ENCODE data around the gene APOBEC4. TPM values are rescaled to one million over a fixed set of nuclear protein-coding genes. Genes with fewer than 3 reads are reported as not detected.

APOBEC4 gene
- total and polyA plus RNA-seq, 2 of the 8 experiments (the other 6 are each of a cell fraction or from before 2014, with no cell fraction given), result not detected

DNA sequence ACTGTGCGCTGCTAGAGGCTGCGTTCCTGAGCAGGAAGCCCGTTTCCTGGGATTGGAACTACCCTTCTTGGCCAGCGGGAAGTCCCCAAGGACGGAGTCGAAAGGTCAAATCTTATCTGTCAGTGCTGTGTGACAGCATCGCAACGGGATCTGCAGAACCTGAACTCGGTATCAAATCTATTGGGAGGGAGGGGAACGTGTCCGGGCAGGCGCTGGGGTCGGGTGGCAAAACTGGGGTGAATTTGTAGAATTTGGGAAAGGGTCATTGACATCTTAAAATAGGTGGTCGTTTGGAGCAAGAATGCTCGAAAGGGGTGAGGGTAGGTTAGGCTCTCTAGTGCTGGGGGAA is 16.8 kb downstream of the APOBEC4 start:
- no peak for FAIRE-seq
- peak overlapping the region; percentile 92 to 98 for H3K4me2 ChIP-seq (ENCODE audit: insufficient read depth in 1 of 2, low read depth in 2 of 2, low read length in 2 of 2)
- CTCF ChIA-PET (ENCODE audit: partially characterized antibody), result interaction anchor here (1.0 kb wide), 1 partner anchor 20 kb away, joined by 3 read pairs; no protein-coding TSS in a partner anchor
- H4K91ac ChIP-seq (replicated peaks; ENCODE audit: insufficient read length, low read length), result no peak overlapping the region
- no peak overlapping the region for H2BK20ac ChIP-seq (ENCODE audit: low read length)
- no peaks in the 10 kb centered on the region for H4K20me1 ChIP-seq (replicated peaks in 1 of 2; ENCODE audit: control insufficient read depth in 1 of 2, insufficient read depth in 2 of 2, low read length in 2 of 2)
- no peak overlapping the region for H3K14ac ChIP-seq (ENCODE audit: insufficient read length)
- POLR2A ChIA-PET (ENCODE audit: partially characterized antibody), result no interaction called here
- H2BK5ac ChIP-seq (ENCODE audit: low read depth, low read length), result no peak overlapping the region
- H3K4me3 ChIP-seq (ENCODE audit: extremely low read depth in 1 of 4, insufficient read depth in 2 of 4, low read depth in 3 of 4, low read length in 4 of 4), result peak overlapping the region; percentile 87 to 92 (median 90)
- H3K4ac ChIP-seq (replicated peaks; ENCODE audit: insufficient read length, low read depth, low read length), result no peak overlapping the region
- H3K27me3 ChIP-seq (replicated peaks in 1 of 4; ENCODE audit: control insufficient read depth in 3 of 4, extremely low read depth in 1 of 4, insufficient read depth in 3 of 4, low read length in 3 of 4), result peaks cover 0 to 7% (median 0%) of the 10 kb centered on the region in 4 experiments; a peak in 3 of 7 replicates
- no peaks in the 10 kb centered on the region for H3K9me3 ChIP-seq (ENCODE audit: insufficient read depth in 2 of 2, low read depth in 1 of 2, low read length in 1 of 2)
- H2BK15ac ChIP-seq (ENCODE audit: low read length), result no peak overlapping the region
- H2BK12ac ChIP-seq (ENCODE audit: low read depth, low read length), result no peak overlapping the region
- H3K27ac ChIP-seq (ENCODE audit: low read depth, low read length), result no peak overlapping the region
- peaks cover 0 to 10% (median 2%) of the 10 kb centered on the region in 4 experiments; a peak in 3 of 7 replicates for H3K4me1 ChIP-seq (replicated peaks in 1 of 4; ENCODE audit: control insufficient read depth in 3 of 4, insufficient read depth in 4 of 4, low read length in 3 of 4)
- no peak overlapping the region for H4K8ac ChIP-seq (ENCODE audit: extremely low read depth, insufficient read depth, low read length)
- no peak overlapping the region for H2BK120ac ChIP-seq (replicated peaks; ENCODE audit: low read depth, low read length)
- H3K9ac ChIP-seq (replicated peaks in 1 of 4; ENCODE audit: extremely low read depth in 1 of 4, low read depth in 3 of 4, low read length in 3 of 4), result peak overlapping the region in 1 of 4 experiments; percentile 9; a peak in 1 of 7 replicates
- no peak overlapping the region; the same call in 1 of the 2 replicates for H3K18ac ChIP-seq (ENCODE audit: extremely low read depth, low read length)
- DNase-seq (ENCODE audit: low read depth in 1 of 2, low spot score in 2 of 2), result no peak
- WGBS, 2 experiments (ENCODE audit: extremely low coverage in 1 of 2, insufficient coverage in 1 of 2, insufficient read length in 1 of 2, insufficient replicate concordance in 2 of 2, low coverage in 1 of 2, low lambda C conversion rate in 2 of 2, missing lambda C conversion rate in 1 of 2), result 9% methylated on average over 15 of the region's 15 CpGs; no CpG with 5 or more reads in 1 of the 2 experiments
- no peak overlapping the region for H3K23ac ChIP-seq (ENCODE audit: insufficient read length)
- H3K79me2 ChIP-seq (ENCODE audit: control insufficient read depth in 1 of 2, insufficient read depth in 2 of 2, low read length in 2 of 2), result peaks cover 0 to 30% of the 10 kb centered on the region in 2 experiments; a peak in 2 of 4 replicates
- no peaks in the 10 kb centered on the region for H3K79me1 ChIP-seq (ENCODE audit: low read depth, low read length)
- H2AFZ ChIP-seq (ENCODE audit: low read length), result peak overlapping the region; percentile 58
- H2AK5ac ChIP-seq (ENCODE audit: low read depth, low read length), result no peak overlapping the region
- H3K56ac ChIP-seq (replicated peaks; ENCODE audit: insufficient read length, low read depth, low read length), result no peak overlapping the region
- H3K23me2 ChIP-seq (ENCODE audit: low read depth, low read length), result peaks cover 6% of the 10 kb centered on the region
- H4K5ac ChIP-seq (ENCODE audit: insufficient read length, low read depth, low read length), result no peak overlapping the region
- peaks cover 0 to 3% (median 0%) of the 10 kb centered on the region in 4 experiments; a peak in 1 of 8 replicates for H3K36me3 ChIP-seq (ENCODE audit: control insufficient read depth in 2 of 4, insufficient read depth in 4 of 4, low read length in 3 of 4)
- TF ChIP-seq GTF2F1 (IDR thresholded peaks at IDR 0.05; ENCODE audit: borderline replicate concordance, low read depth, low read length) (no peak), CREB1 (IDR thresholded peaks at IDR 0.05) (no peak), ASH2L (IDR thresholded peaks at IDR 0.05; ENCODE audit: low read length) (no peak), CTBP2 (IDR thresholded peaks at IDR 0.05; ENCODE audit: borderline replicate concordance, insufficient read depth, insufficient read length, low read length) (peak; percentile 2), TAF7 (optimal IDR thresholded peaks at IDR 0.05; ENCODE audit: borderline replicate concordance, low read depth, low read length) (no peak), CBX5 (IDR thresholded peaks at IDR 0.05; ENCODE audit: low read depth, low read length) (no peak), SIX5 (IDR thresholded peaks at IDR 0.05; ENCODE audit: low read depth, low read length) (no peak), RFX5 (IDR thresholded peaks at IDR 0.05; ENCODE audit: borderline replicate concordance, low read depth, low read length) (no peak), KDM4A (IDR thresholded peaks at IDR 0.05; ENCODE audit: low read depth, low read length, severe bottlenecking) (peak; percentile 27), CHD2 (IDR thresholded peaks at IDR 0.05; ENCODE audit: low read length) (no peak), SRF (IDR thresholded peaks at IDR 0.05; ENCODE audit: low read depth, low read length) (no peak), RAD21 (IDR thresholded peaks at IDR 0.05 in 1 of 2, conservative IDR thresholded peaks at IDR 0.05 in 1 of 2; ENCODE audit: low read depth in 2 of 2, low read length in 2 of 2) (no peak), SP1 (IDR thresholded peaks at IDR 0.05; ENCODE audit: low read depth, low read length) (no peak), CBX8 (IDR thresholded peaks at IDR 0.05; ENCODE audit: borderline replicate concordance, low read depth, low read length) (no peak), KDM5A (IDR thresholded peaks at IDR 0.05; ENCODE audit: low read length) (no peak)
